OCI-LY1 (cell line): ENCODE measurements around the gene OR2C1.

Experiments
- H2AFZ ChIP-seq: fragments of 200-600 bp; sonication (generic), shearing (Covaris generic); 2 replicates; pipeline ENCODE4 v1.6.0; 2014; ENCODE audit warnings: antibody characterized with exemption, mild to moderate bottlenecking, low read length
- H3F3A ChIP-seq: fragments of 200-600 bp; sonication (generic), shearing (Covaris generic); 2 replicates; pipeline ENCODE4 v1.6.0; 2014; ENCODE audit warnings: mild to moderate bottlenecking, antibody characterized with exemption, low read length, moderate library complexity; ENCODE audit not compliant: insufficient read depth
- H3K27ac ChIP-seq: fragments of 200-600 bp; sonication (generic); 2 replicates; pipeline ENCODE4 v1.5.1; 2014; ENCODE audit warnings: low read length, mixed run types, mild to moderate bottlenecking, low read depth; ENCODE audit not compliant: poor library complexity, severe bottlenecking
- H3K27me3 ChIP-seq: fragments of 200-600 bp; sonication (generic); 2 replicates; pipeline ENCODE4 v1.6.0; 2014; ENCODE audit warnings: antibody characterized with exemption, mild to moderate bottlenecking, low read length, moderate library complexity; ENCODE audit not compliant: insufficient read depth
- H3K36me3 ChIP-seq: fragments of 200-600 bp; sonication (generic); 2 replicates; pipeline ENCODE4 v1.6.1; 2014; ENCODE audit warnings: mild to moderate bottlenecking, antibody characterized with exemption, low read length, moderate library complexity, mixed read lengths; ENCODE audit not compliant: insufficient read depth
- H3K4me1 ChIP-seq: fragments of 200-600 bp; sonication (generic); 2 replicates; pipeline ENCODE4 v1.5.1; 2014; ENCODE audit warnings: mild to moderate bottlenecking, low read length, moderate library complexity; ENCODE audit not compliant: insufficient read depth, severe bottlenecking
- H3K4me2 ChIP-seq: fragments of 200-600 bp; sonication (generic), shearing (Covaris generic); 2 replicates; pipeline ENCODE4 v1.6.1; 2014; ENCODE audit warnings: low read length
- H3K4me3 ChIP-seq: fragments of 200-600 bp; sonication (generic); 2 replicates; pipeline ENCODE4 v1.5.1; 2014; ENCODE audit warnings: low read length, low read depth, mild to moderate bottlenecking, mixed read lengths; ENCODE audit not compliant: poor library complexity, severe bottlenecking
- H3K79me2 ChIP-seq: fragments of 200-600 bp; shearing (Covaris generic); 2 replicates; pipeline ENCODE4 v1.6.1; 2016; ENCODE audit warnings: mixed run types, low read length, mixed read lengths; ENCODE audit not compliant: insufficient read depth
- H3K9ac ChIP-seq: fragments of 200-600 bp; sonication (generic), shearing (Covaris generic); 2 replicates; pipeline ENCODE4 v1.6.1; 2014; ENCODE audit warnings: mild to moderate bottlenecking, low read length, mixed read lengths
- H3K9me2 ChIP-seq: fragments of 200-600 bp; sonication (generic), shearing (Covaris generic); 2 replicates; pipeline ENCODE4 v1.6.1; 2014; ENCODE audit warnings: low read depth, mild to moderate bottlenecking, low read length, mixed read lengths
- H3K9me3 ChIP-seq: fragments of 200-600 bp; shearing (Covaris generic); 2 replicates; pipeline ENCODE4 v1.6.1; 2014; ENCODE audit warnings: low read length, mixed read lengths
- H4K20me1 ChIP-seq: fragments of 200-600 bp; sonication (generic), shearing (Covaris generic); 2 replicates; pipeline ENCODE4 v1.6.0; 2016; ENCODE audit warnings: mild to moderate bottlenecking, low read length; ENCODE audit not compliant: insufficient read depth
- CTCF ChIP-seq: fragments of 200-600 bp; sonication (generic), shearing (Covaris generic); IDR thresholded peaks from 2 replicates; pipeline ENCODE4 v1.5.1; 2017; ENCODE audit warnings: mild to moderate bottlenecking, antibody characterized with exemption, low read length, moderate library complexity, mixed read lengths
- EZH2 ChIP-seq: fragments of 200-600 bp; sonication (generic), shearing (Covaris generic); IDR thresholded peaks from 2 replicates; pipeline ENCODE4 v1.8.0; 2017; ENCODE audit warnings: borderline replicate concordance, mixed run types, mild to moderate bottlenecking, antibody characterized with exemption, low read length, moderate library complexity, mixed read lengths

OR2C1 gene

GRCh38 chr16:3401719-3402397, 46.2 kb downstream of the OR2C1 start:
- Histone ChIP-seq H3K79me2 (peaks cover 10% of the 10 kb centered on the region), H3K4me2 (peak overlapping the region; percentile 83), H3K9me2 (no peaks in the 10 kb centered on the region), H3K9me3 (peaks cover 5% of the 10 kb centered on the region; the same call in 1 of the 2 replicates), H3K4me1 (peaks cover 15% of the 10 kb centered on the region), H3K27ac (peak overlapping the region; percentile 39), H3F3A (no peaks in the 10 kb centered on the region), H2AFZ (no peak overlapping the region), H4K20me1 (no peaks in the 10 kb centered on the region), H3K4me3 (peak overlapping the region; percentile 98), H3K27me3 (no peaks in the 10 kb centered on the region), H3K9ac (peak overlapping the region; percentile 75), H3K36me3 (peaks cover 59% of the 10 kb centered on the region)
- TF ChIP-seq CTCF (no peak), EZH2 (no peak)
